HG03565 (cell line): ENCODE data around the gene CCL2.

Experiments used
- ATAC-seq: cut with Tn5 transposase; IDR thresholded peaks from one replicate; pipeline ENCODE4 v1.9.1; 2021; ENCODE audit warnings: mild to moderate bottlenecking, moderate library complexity; ENCODE audit not compliant: unreplicated experiment

The CCL2 gene

DNA sequence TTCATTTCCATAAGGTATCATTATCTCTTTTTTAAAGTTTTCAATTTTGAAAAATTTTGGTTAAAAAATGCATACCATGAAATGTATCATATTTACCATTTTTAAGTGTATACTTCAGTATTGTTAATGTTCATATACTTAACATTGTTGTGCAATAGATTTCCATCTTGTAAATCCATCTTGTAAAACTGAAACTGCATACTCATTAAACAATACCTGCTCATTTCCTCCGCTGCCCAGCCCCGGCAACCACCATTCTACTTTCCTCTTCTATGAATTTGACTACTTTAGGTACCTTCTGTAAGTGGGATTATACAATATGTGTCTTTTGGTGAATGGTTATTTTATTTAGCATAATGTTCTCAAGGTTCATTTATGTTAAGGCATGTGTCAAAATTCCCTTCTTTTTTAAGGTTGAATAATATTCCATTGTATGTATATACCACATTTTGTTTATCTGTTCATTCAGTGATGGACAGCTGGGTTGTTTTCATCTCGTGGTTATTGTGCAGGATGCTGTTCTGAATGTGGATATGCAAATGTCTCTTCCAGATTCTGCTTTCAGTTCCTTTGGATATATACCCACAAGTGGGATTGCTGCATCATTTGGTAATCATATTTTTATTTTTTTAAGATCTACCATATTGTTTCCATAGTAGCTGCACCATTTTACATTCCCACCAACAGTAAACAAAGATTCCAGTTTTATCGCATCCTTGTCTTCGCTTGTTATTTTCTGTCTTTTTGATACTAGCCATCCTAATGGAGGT lies 6.7 kb downstream of the CCL2 start:
- ATAC-seq = no peak

- no peak for ATAC-seq
Observed at GRCh38 chr17:34265711-34266110, 10.6 kb downstream of the CCL2 start.

- no peak for ATAC-seq
Observed at GRCh38 chr17:34269969-34270368, 14.9 kb downstream of the CCL2 start, which contains the start of gene CCL7. Gene CCL7, plus strand, starts transcription at chr17:34270221. Its CDS starts 70 bp downstream, at chr17:34270291.

- ATAC-seq = no peak
Observed at GRCh38 chr17:34275881-34276280, 20.8 kb downstream of the CCL2 start.

GRCh38 chr17:34276826-34277225 lies 21.7 kb downstream of the CCL2 start:
- no peak for ATAC-seq

DNA sequence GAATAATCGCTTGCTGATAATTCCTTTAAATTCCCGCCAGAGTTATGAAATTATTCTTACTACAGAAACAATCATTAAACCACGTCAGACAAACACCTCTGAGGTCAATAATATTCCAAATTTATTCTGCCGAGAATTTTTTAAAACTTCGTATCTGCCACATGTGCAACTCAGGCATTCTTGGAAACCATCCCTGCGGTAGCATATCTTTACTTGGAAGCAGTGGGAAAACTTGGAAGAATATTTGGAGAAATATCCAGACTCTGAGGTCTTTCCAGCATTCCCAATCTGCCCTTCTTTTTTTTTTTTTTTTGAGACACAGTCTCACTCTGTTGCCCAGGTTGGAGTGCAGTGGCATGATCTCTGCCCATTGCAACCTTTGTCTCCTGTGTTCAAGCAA lies 28.5 kb downstream of the CCL2 start:
- no peak for ATAC-seq

GRCh38 chr17:34285286-34285792 lies 30.3 kb downstream of the CCL2 start, which contains the start of gene CCL11:
Gene CCL11, plus strand, starts transcription at chr17:34285742. Its CDS starts 67 bp downstream, at chr17:34285809.
- ATAC-seq = no peak

- no peak for ATAC-seq
Observed at GRCh38 chr17:34287875-34288274, 32.8 kb downstream of the CCL2 start.

GRCh38 chr17:34290586-34290985 lies 35.5 kb downstream of the CCL2 start:
- no peak for ATAC-seq

DNA sequence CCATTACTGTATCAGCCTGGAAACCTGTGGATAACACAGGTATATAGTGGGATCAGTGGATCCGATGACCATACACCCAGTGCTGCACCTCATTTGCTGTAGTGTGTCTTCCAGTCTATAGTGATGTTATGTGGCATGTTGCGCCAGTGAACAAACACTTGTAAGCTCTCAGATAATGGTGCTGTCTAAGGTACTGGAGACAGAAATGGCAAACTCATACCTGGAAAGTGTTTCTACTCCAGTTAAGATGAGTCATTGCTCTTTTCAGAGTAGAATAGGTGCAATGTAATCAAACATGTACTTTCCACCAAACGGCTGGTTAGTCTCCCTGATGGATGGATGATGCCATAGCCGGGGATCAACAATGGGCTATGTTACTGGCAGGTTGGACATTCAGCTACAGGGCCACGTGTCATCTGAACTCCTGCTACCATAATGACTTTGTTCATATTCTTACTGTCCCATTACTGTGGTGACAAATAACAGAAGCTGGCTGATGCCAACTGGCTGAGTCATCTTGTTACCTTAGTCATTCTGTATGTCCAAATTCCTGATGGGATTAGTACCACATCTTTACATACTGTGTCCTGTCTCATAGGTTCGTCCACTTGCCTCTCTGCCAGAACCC lies 36.8 kb downstream of the CCL2 start:
- no peak for ATAC-seq

DNA sequence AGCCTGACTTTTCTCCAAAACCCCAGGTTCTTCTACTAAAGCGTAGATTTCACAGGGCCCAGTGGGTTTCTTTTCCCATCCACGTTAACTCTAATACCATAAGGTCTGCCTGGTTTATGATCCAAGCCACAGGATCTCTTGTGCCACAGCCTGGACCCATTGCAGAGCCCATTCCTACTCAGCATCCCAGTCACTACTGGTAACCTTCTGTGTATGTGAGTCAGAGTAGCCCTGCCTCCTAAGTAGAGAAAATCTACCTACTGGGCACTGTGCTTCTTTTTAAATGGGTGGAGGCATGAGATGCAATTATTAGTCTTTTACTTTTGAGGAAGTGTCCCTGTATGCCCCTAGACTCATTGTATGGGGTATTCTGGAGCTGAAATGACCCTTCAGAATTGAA lies 43.9 kb downstream of the CCL2 start:
- ATAC-seq = no peak

GRCh38 chr17:34299956-34300577 lies 45.0 kb downstream of the CCL2 start:
- ATAC-seq = no peak

DNA sequence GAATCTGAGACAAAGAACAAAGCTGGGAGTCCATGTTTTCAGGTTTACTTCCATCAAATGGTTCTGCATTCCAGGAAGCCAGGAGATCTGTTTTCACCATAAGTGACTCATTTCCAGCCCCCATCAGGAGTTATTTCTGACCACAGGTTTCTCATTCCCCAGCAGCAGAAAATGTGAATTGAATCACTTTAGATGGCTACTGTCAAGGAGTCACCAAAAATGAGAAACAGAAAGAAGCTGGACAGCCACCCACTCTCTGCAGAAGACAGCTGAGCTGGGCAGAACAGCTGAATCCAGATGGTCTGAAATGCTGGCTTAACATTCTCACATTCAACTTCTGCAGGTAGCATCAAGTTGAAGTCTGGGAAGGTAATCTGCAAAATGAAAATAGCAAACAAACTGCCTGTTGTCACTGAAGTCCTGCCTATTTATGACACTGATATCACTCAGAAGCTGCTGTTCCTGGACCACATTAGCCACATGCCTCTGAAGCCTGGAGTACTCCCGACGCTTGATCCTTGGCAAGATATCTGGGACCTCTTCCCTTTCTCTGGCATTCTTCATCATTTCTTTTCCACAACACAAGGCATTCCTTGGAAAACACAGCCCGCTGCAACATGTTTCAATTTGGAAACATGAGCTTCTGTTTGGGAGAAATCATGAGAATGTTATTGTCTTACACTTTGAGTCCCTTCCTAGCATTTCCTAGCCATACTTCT lies 45.7 kb downstream of the CCL2 start:
- ATAC-seq = no peak

- no peak for ATAC-seq
Observed at GRCh38 chr17:34301986-34302385, 46.9 kb downstream of the CCL2 start.

- no peak for ATAC-seq
Observed at GRCh38 chr17:34302636-34303035, 47.6 kb downstream of the CCL2 start.

- no peak for ATAC-seq
Observed at GRCh38 chr17:34303606-34304005, 48.5 kb downstream of the CCL2 start.

- ATAC-seq = no peak
Observed at GRCh38 chr17:34305061-34305460, 50.0 kb downstream of the CCL2 start.

- no peak for ATAC-seq
Observed at GRCh38 chr17:34305606-34306005, 50.5 kb downstream of the CCL2 start.

DNA sequence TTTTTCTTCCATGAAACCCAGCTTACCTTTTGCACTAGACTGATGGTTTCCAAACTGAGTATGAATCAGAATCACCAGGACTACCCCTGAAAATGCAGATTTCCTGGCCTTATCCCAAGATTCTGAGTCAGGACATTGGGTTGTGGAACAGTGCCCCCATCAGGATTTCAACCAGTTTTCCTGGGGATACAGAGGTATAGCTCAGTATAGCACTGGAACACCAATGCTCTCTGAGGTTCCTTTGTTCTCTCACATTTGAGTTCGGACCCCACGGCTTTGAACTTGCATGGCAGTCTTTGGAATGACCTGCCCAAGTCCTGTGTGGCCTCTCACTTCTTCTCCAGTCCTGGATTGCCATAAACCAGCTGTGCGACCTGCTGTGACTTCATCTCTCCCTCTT lies 51.4 kb downstream of the CCL2 start:
- ATAC-seq = no peak
